ENCODE results near the gene PDCD1. TPM values are rescaled to one million over a fixed set of nuclear protein-coding genes. Genes with fewer than 3 reads are reported as not detected.

PDCD1 gene
- total RNA-seq, 2 donors from 2014 or later: 0.27 to 0.80 TPM

DNA sequence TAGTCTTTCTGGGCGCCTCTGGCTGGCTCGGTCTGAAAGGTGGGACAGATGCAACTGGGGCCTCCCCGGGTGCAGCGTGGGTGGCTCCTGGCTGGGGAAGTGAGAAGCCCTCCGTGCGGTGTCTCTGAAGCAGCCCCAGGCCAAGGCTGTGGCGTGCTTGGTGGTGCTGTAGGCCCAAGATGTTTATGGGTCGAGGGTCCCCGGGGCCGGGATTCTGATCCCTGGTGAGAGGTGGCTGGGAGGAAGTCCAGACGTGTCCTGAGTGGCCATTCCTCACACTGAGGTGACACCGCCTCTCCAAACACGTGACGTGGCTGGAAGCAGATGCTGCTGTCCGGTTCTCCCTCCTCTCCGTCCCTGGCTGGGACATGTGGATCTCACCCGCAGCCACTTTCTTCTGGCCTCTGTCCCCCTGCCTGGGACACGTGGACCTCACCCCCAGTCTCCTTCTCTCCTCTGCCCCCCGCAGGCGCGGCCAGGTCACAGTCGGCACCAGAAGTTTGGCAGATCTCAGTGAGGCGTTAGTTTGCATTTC, 23.5 kb upstream of the PDCD1 start:
- TF ChIP-seq, protein P1, sequence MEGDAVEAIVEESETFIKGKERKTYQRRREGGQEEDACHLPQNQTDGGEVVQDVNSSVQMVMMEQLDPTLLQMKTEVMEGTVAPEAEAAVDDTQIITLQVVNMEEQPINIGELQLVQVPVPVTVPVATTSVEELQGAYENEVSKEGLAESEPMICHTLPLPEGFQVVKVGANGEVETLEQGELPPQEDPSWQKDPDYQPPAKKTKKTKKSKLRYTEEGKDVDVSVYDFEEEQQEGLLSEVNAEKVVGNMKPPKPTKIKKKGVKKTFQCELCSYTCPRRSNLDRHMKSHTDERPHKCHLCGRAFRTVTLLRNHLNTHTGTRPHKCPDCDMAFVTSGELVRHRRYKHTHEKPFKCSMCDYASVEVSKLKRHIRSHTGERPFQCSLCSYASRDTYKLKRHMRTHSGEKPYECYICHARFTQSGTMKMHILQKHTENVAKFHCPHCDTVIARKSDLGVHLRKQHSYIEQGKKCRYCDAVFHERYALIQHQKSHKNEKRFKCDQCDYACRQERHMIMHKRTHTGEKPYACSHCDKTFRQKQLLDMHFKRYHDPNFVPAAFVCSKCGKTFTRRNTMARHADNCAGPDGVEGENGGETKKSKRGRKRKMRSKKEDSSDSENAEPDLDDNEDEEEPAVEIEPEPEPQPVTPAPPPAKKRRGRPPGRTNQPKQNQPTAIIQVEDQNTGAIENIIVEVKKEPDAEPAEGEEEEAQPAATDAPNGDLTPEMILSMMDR (IDR thresholded peaks at IDR 0.05): peak in 1 of 4 experiments; percentile 28
- TF ChIP-seq POLR2AphosphoS5 (IDR thresholded peaks at IDR 0.05) (peak; percentile 15), POLR2A (IDR thresholded peaks at IDR 0.05) (no peak)
- peak overlapping the region; percentile 29 to 53 for H3K4me3 ChIP-seq
- no peaks in the 10 kb centered on the region for H3K9me3 ChIP-seq
- H3K27me3 ChIP-seq (replicated peaks; ENCODE audit: insufficient read depth): no peaks in the 10 kb centered on the region
- peak overlapping the region; percentile 88 to 89 for H3K27ac ChIP-seq
- no peaks in the 10 kb centered on the region for H3K36me3 ChIP-seq
- H3K4me1 ChIP-seq (replicated peaks): no peaks in the 10 kb centered on the region
- peak; percentile 69 for DNase-seq (ENCODE audit: low spot score)
- intact Hi-C loops (cut with DNase I): loop anchor here (5.0 to 10.0 kb wide), 2 partner anchors 53 to 180 kb away; partner anchors contain the start of gene ING5
- WGBS: 5% methylated on average over 22 of the region's 23 CpGs

DNA sequence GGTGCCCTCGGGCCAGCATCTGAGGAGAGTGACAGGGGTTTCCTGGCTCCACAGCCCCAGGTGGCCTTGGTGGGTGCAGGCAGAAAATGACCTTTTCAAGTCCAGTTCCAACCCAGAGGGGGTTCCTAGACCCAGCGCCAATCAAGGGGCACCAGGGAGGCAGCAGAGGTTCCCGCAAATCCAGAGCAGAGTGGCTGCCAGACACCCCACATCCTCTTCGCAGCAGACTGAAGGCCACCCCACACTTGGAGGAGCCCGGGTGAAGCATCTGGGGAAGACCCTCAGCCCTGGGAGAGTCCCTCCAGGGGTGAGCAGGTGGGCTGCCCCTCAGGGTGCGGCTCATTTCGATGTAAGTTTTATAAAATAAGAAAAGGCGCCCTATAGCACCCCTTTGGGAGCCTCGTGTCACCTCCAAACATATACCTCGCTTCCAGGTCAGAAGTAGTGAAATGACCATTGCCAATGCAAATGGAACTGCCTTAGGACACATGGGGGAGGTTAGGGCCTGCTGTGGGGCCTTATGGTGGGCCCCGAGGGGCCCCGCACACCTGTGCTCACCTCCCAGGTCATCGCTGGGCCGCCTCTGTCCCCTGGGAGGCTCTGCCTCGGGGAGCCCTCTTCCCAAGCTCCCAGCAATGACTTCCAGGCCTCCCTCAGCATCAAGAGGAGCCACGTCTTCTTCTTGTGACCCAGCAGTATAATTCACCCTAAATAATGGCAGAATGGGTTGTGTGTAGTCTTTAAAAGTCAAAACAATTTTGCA, 21.8 kb upstream of the PDCD1 start:
- TF ChIP-seq POLR2A (IDR thresholded peaks at IDR 0.05): no peak
- TF ChIP-seq, protein P1 (IDR thresholded peaks at IDR 0.05): no peak
- TF ChIP-seq POLR2AphosphoS5 (IDR thresholded peaks at IDR 0.05): no peak
- peak overlapping the region; percentile 84 to 89 for H3K27ac ChIP-seq
- no peaks in the 10 kb centered on the region for H3K27me3 ChIP-seq (replicated peaks; ENCODE audit: insufficient read depth)
- H3K36me3 ChIP-seq: no peaks in the 10 kb centered on the region
- no peaks in the 10 kb centered on the region for H3K4me1 ChIP-seq (replicated peaks)
- intact Hi-C loops (cut with DNase I): loop anchor here (5.0 to 10.0 kb wide), 2 partner anchors 54 to 178 kb away; partner anchors contain the start of gene ING5
- peak overlapping the region; percentile 44 to 53 for H3K4me3 ChIP-seq
- no peak for DNase-seq (ENCODE audit: low spot score)
- 85% methylated on average over 12 of the region's 16 CpGs for WGBS
- H3K9me3 ChIP-seq: no peaks in the 10 kb centered on the region

DNA sequence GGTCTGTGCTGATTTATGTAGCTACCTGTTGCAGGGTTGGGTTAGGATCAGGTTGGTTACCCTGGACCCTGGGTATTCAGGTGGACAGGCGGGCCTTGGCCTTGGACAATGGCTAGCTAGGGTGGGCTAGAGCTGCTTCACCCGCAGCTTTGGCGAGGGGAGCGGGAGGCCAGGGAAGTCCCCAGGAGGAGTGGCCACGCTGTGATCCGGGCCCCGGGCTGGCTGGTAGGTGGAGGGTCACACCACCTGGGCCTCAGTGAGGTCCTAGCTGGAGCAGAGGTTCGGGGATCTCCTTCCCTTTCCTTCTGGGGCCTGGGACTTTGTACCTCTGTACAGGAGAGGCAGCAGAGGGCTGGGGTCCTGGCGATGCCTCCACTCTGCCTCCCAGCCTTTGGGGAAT, 20.6 kb upstream of the PDCD1 start:
- Histone ChIP-seq H3K4me3 (no peak overlapping the region), H3K36me3 (no peaks in the 10 kb centered on the region), H3K4me1 (replicated peaks) (no peaks in the 10 kb centered on the region), H3K27me3 (replicated peaks; ENCODE audit: insufficient read depth) (no peaks in the 10 kb centered on the region), H3K9me3 (no peaks in the 10 kb centered on the region), H3K27ac (no peak overlapping the region)
- intact Hi-C loops (cut with DNase I): loop anchor here (5.0 kb wide), 1 partner anchor 147 kb away; the partner anchor contains the start of gene D2HGDH
- WGBS: 79% methylated on average over 8 of the region's 9 CpGs
- no peak for DNase-seq (ENCODE audit: low spot score)
- TF ChIP-seq POLR2AphosphoS5 (IDR thresholded peaks at IDR 0.05) (no peak), POLR2A (IDR thresholded peaks at IDR 0.05) (no peak)
- TF ChIP-seq, protein P1 (IDR thresholded peaks at IDR 0.05): no peak

DNA sequence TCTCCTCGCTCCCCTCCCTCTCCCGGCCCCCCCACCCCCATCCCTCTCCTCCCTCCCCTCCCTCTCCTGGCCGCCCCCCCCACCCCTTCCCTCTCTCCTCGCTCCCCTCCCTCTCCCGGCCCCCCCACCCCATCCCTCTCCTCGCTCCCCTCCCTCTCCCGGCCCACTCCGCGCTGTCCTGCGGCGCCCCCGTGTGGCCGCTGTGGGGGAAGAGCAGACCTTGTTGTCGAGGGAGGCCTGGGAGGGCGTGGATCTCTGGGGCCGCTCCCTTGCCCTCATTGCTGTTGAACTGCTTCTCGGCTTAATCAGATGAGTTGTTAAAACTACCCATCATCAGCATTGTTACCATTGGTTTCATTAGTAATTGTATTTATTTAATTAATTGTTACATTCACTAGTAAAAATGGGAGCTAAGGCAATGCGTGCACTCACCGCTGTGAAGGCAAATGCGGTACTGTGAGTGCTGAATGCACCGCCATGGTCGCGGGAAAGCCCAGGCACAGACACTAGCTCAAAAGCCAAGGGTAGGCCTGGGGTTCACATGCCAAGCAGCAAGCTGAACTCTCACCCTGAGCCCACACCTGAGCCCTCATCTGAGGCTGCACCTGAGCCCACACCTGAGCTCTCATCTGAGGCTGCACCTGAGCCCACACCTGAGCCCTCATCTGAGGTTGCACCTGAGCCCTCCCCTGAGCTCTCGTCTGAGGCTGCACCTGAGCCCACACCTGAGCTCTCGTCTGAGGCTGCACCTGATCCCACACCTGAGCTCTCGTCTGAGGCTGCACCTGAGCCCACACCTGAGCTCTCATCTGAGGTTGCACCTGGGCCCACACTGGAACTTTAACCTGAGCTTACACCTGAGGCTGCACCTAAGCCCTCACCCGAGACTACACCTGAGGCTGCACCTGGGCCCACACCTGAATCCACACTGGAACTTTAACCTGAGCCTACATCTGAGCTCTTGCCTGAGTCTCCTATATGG, 19.6 kb upstream of the PDCD1 start:
- Histone ChIP-seq H3K27ac (no peak overlapping the region), H3K27me3 (replicated peaks; ENCODE audit: insufficient read depth) (no peaks in the 10 kb centered on the region), H3K36me3 (no peaks in the 10 kb centered on the region), H3K4me3 (no peak overlapping the region), H3K4me1 (replicated peaks) (no peaks in the 10 kb centered on the region), H3K9me3 (no peaks in the 10 kb centered on the region)
- DNase-seq (ENCODE audit: low spot score): peak; percentile 69
- intact Hi-C loops (cut with DNase I): loop anchor here (5.0 kb wide), 1 partner anchor 146 kb away; the partner anchor contains the start of gene D2HGDH
- 44% methylated on average over 17 of the region's 27 CpGs for WGBS
- no peak for TF ChIP-seq POLR2A (IDR thresholded peaks at IDR 0.05)
- TF ChIP-seq, protein P1 (IDR thresholded peaks at IDR 0.05): peak; percentile 44 to 71 (median 64)
- TF ChIP-seq POLR2AphosphoS5 (IDR thresholded peaks at IDR 0.05): peak; percentile 32
